HG02763 (cell line): ENCODE results near the gene VPS35L.
"Not testable (repeated sequence)": the region's sequence is repeated elsewhere in the genome, so short reads cannot be mapped to it uniquely, and the experiment has no call there.

Experiments used
- ATAC-seq: cut with Tn5 transposase; IDR thresholded peaks from one replicate; pipeline ENCODE4 v1.9.1; 2021; ENCODE audit warnings: mild to moderate bottlenecking, moderate library complexity; ENCODE audit not compliant: unreplicated experiment

The VPS35L gene

GRCh38 chr16:19528666-19529065 lies 26.8 kb upstream of the VPS35L start:
- ATAC-seq, result no peak

GRCh38 chr16:19532601-19533000 lies 22.9 kb upstream of the VPS35L start:
- no peak for ATAC-seq

- no peak for ATAC-seq
Observed at GRCh38 chr16:19540241-19540970, 15.1 kb upstream of the VPS35L start.

- ATAC-seq, result no peak
Observed at GRCh38 chr16:19542138-19542821, 13.2 kb upstream of the VPS35L start.

- not testable (repeated sequence) for ATAC-seq
Observed at GRCh38 chr16:19543278-19543996, 12.1 kb upstream of the VPS35L start.

- no peak for ATAC-seq
Observed at GRCh38 chr16:19548144-19548543, 7.4 kb upstream of the VPS35L start.

GRCh38 chr16:19549673-19550072 lies 5.8 kb upstream of the VPS35L start:
- no peak for ATAC-seq

- no peak for ATAC-seq
Observed at GRCh38 chr16:19555938-19556771, 652 bp downstream of the VPS35L start.

GRCh38 chr16:19559242-19559910 lies 3.9 kb downstream of the VPS35L start:
- ATAC-seq, result no peak

GRCh38 chr16:19560078-19560477 lies 4.6 kb downstream of the VPS35L start:
- ATAC-seq, result no peak

GRCh38 chr16:19563377-19563776 lies 7.9 kb downstream of the VPS35L start:
- no peak for ATAC-seq

GRCh38 chr16:19566362-19566761 lies 10.9 kb downstream of the VPS35L start:
- ATAC-seq, result no peak

- no peak for ATAC-seq
Observed at GRCh38 chr16:19567560-19567959, 12.1 kb downstream of the VPS35L start.

- ATAC-seq, result no peak
Observed at GRCh38 chr16:19573997-19574396, 18.5 kb downstream of the VPS35L start.

- ATAC-seq, result no peak
Observed at GRCh38 chr16:19574615-19575014, 19.1 kb downstream of the VPS35L start.

- no peak for ATAC-seq
Observed at GRCh38 chr16:19578378-19578971, 23.0 kb downstream of the VPS35L start.

GRCh38 chr16:19582050-19582831 lies 26.7 kb downstream of the VPS35L start:
- ATAC-seq, result no peak

GRCh38 chr16:19583665-19584300 lies 28.3 kb downstream of the VPS35L start:
- ATAC-seq, result no peak

GRCh38 chr16:19588661-19589060 lies 33.2 kb downstream of the VPS35L start:
- no peak for ATAC-seq
